CD14-positive monocyte (primary cell): Measurements from ENCODE around the gene SV2A. TPM values are rescaled to one million over a fixed set of nuclear protein-coding genes. Genes with fewer than 3 reads are reported as not detected.

Experiments
- DNase-seq, 3 donors: peaks; one replicate each; pipeline ENCODE4 v3.0.0-alpha.2; 2011 to 2022
- H2AFZ ChIP-seq: 2 replicates; pipeline ENCODE4 v1.6.0; 2012; ENCODE audit warnings: mild to moderate bottlenecking, low read depth, low read length, inconsistent platforms; ENCODE audit not compliant: insufficient read depth, poor library complexity, severe bottlenecking
- H3K27ac ChIP-seq, 2 donors: 1 replicate in 1 of 2; 2 replicates in 1 of 2; pipeline ENCODE4 v1.5.1; 2012 to 2013; ENCODE audit warnings: low read length in 2 of 2, control low read depth in 1 of 2, inconsistent platforms in 1 of 2, low read depth in 1 of 2, mild to moderate bottlenecking in 1 of 2
- H3K27me3 ChIP-seq, 2 donors: one replicate each; pipeline versions ENCODE4 v1.6.0 to v1.6.1; 2011 to 2013; ENCODE audit warnings: low read length in 2 of 2; ENCODE audit not compliant: control insufficient read depth in 2 of 2, insufficient read depth in 2 of 2
- H3K36me3 ChIP-seq, 2 donors: replicated peaks in 1 of 2; 1 replicate in 1 of 2; 2 replicates in 1 of 2; pipeline versions ENCODE4 v1.5.1 to v1.6.1; 2012 to 2013; ENCODE audit warnings: low read length in 2 of 2, control low read depth in 1 of 2, inconsistent platforms in 1 of 2, mild to moderate bottlenecking in 1 of 2; ENCODE audit not compliant: insufficient read depth in 2 of 2, control insufficient read depth in 1 of 2
- H3K4me1 ChIP-seq, 2 donors: 1 replicate in 1 of 2; 2 replicates in 1 of 2; pipeline versions ENCODE4 v1.5.1 to v1.6.1; 2012 to 2013; ENCODE audit warnings: low read length in 2 of 2, control low read depth in 1 of 2, inconsistent platforms in 1 of 2, mild to moderate bottlenecking in 1 of 2, moderate library complexity in 1 of 2; ENCODE audit not compliant: insufficient read depth in 2 of 2, control insufficient read depth in 1 of 2
- H3K4me2 ChIP-seq: replicated peaks from 2 replicates; pipeline ENCODE3; 2012; ENCODE audit warnings: low read length, moderate library complexity, mild to moderate bottlenecking; ENCODE audit not compliant: poor library complexity, severe bottlenecking; ENCODE audit errors: extremely low read depth
- H3K4me3 ChIP-seq, 3 experiments: fragments of 200-600 bp in 1 of 3; sonication (generic) in 1 of 3; replicated peaks in 1 of 3; 1 replicate in 2 of 3; 2 replicates in 1 of 3; pipeline ENCODE4 v1.5.1; 2011 to 2013; ENCODE audit warnings: low read length in 3 of 3, mild to moderate bottlenecking in 3 of 3, control low read depth in 2 of 3, low read depth in 2 of 3, inconsistent platforms in 1 of 3, moderate library complexity in 1 of 3
- H3K79me2 ChIP-seq: 2 replicates; pipeline ENCODE4 v1.6.0; 2012; ENCODE audit warnings: mild to moderate bottlenecking, control low read depth, inconsistent platforms, low read length, moderate library complexity; ENCODE audit not compliant: insufficient read depth
- H3K9ac ChIP-seq: 2 replicates; pipeline ENCODE4 v1.6.0; 2017; ENCODE audit warnings: low read length, mild to moderate bottlenecking; ENCODE audit not compliant: insufficient read depth, poor library complexity, severe bottlenecking
- H3K9me3 ChIP-seq, 2 donors: replicated peaks in 1 of 2; 1 replicate in 1 of 2; 2 replicates in 1 of 2; pipeline versions ENCODE4 v1.5.1 to v1.6.1; 2012 to 2013; ENCODE audit warnings: low read length in 2 of 2, control low read depth in 1 of 2; ENCODE audit not compliant: control insufficient read depth in 1 of 2, insufficient read depth in 1 of 2
- H4K20me1 ChIP-seq: 2 replicates; pipeline ENCODE4 v1.6.0; 2012; ENCODE audit warnings: mild to moderate bottlenecking, low read length, control low read depth, moderate library complexity; ENCODE audit not compliant: insufficient read depth
- H3K27ac Mint-ChIP-seq, 7 donors: one replicate each; pipeline ENCODE4 v1.8.0; 2020; ENCODE audit warnings: mild to moderate bottlenecking in 7 of 7, mixed read lengths in 7 of 7, moderate library complexity in 6 of 7, inconsistent platforms in 2 of 7
- H3K27me3 Mint-ChIP-seq, 3 donors: one replicate each; pipeline ENCODE4 v1.8.0; 2021 to 2022; ENCODE audit warnings: low read depth in 3 of 3, mild to moderate bottlenecking in 3 of 3, mixed read lengths in 3 of 3, moderate library complexity in 3 of 3, inconsistent platforms in 1 of 3
- H3K36me3 Mint-ChIP-seq, 2 donors: one replicate each; pipeline ENCODE4 v1.8.0; 2020; ENCODE audit warnings: mixed read lengths in 2 of 2, inconsistent platforms in 1 of 2, mild to moderate bottlenecking in 1 of 2
- H3K4me1 Mint-ChIP-seq: one replicate; pipeline ENCODE4 v1.8.0; 2020; ENCODE audit warnings: mild to moderate bottlenecking, mixed read lengths
- H3K4me3 Mint-ChIP-seq, 2 donors: one replicate each; pipeline ENCODE4 v1.8.0; 2020; ENCODE audit warnings: mild to moderate bottlenecking in 2 of 2, mixed read lengths in 2 of 2, moderate library complexity in 1 of 2
- H3K9me3 Mint-ChIP-seq, 7 donors: one replicate each; pipeline ENCODE4 v1.8.0; 2020 to 2022; ENCODE audit warnings: mixed read lengths in 7 of 7, mild to moderate bottlenecking in 6 of 7, moderate library complexity in 6 of 7, inconsistent platforms in 2 of 7
- CTCF ChIP-seq: fragments of 200-600 bp; IDR thresholded peaks from one replicate; pipeline ENCODE4 v1.8.0; 2022; ENCODE audit warnings: antibody characterized with exemption, mild to moderate bottlenecking
- whole genome bisulfite sequencing: methylation state at CpG from one replicate; pipeline ENCODE4 v1.1.5; 2013; ENCODE audit warnings: missing lambda C conversion rate; ENCODE audit not compliant: insufficient coverage; 5-methylcytosine and 5-hydroxymethylcytosine counted together
- intact Hi-C, 2 donors: fragments of 100-400 bp; cut with micrococcal nuclease; formaldehyde crosslinking; loops; one replicate each; pipeline versions ENCODE4 v1.15.0 to v1.15.1; 2023
- polyA plus RNA-seq, 3 donors: library from polyadenylated mRNA; depleted of rRNA in 1 of 3; unstranded in 2 of 3; stranded (reverse) in 1 of 3; fragments of 300-500 nt in 2 of 3; fragments of >200 nt in 1 of 3; fragmentation: Illumina TruSeq in 2 of 3; gene quantifications; 1 replicate in 2 of 3; 2 replicates in 1 of 3; pipeline ENCODE4 v1.2.3, GENCODE V29; 2012 to 2021

The SV2A gene
- polyA plus RNA-seq, 3 donors: 0.07 to 0.17 (median 0.14) TPM

- no peak for TF ChIP-seq CTCF
- H3K27me3 ChIP-seq: no peaks in the 10 kb centered on the region
- no CpG with 5 or more reads among the region's 1 CpG for WGBS
- peaks cover 63% of the 10 kb centered on the region for H3K79me2 ChIP-seq
- peak overlapping the region; percentile 95 for H3K27ac ChIP-seq
- peak overlapping the region; percentile 78 for H2AFZ ChIP-seq
- no peaks in the 10 kb centered on the region for H3K9me3 Mint-ChIP-seq
- peak overlapping the region; percentile 93 to 95 for H3K4me3 Mint-ChIP-seq
- peak overlapping the region; percentile 95 for H3K4me2 ChIP-seq
- peak overlapping the region; percentile 92 to 100 (median 98) for H3K27ac Mint-ChIP-seq
- DNase-seq: no peak
- peaks cover 0 to 6% (median 0%) of the 10 kb centered on the region in 3 donors for H3K27me3 Mint-ChIP-seq
- H3K9ac ChIP-seq: peak overlapping the region; percentile 77
- H3K36me3 Mint-ChIP-seq: peaks cover 35 to 43% of the 10 kb centered on the region in 2 donors
- H3K4me1 Mint-ChIP-seq: peaks cover 65% of the 10 kb centered on the region
- H3K4me1 ChIP-seq: peaks cover 56 to 70% of the 10 kb centered on the region in 2 donors
- H3K4me3 ChIP-seq: peak overlapping the region; percentile 76 to 90 (median 85)
- H4K20me1 ChIP-seq: peaks cover 38% of the 10 kb centered on the region
- no peaks in the 10 kb centered on the region for H3K9me3 ChIP-seq
- peaks cover 34 to 35% of the 10 kb centered on the region in 2 donors for H3K36me3 ChIP-seq
- intact Hi-C loops: loop anchor here in 1 of 2 donors (2.0 kb wide), 1 partner anchor 42 kb away; a partner anchor contains a TSS
These were observed 10.7 kb upstream of the SV2A start for GRCh38 chr1:149928401-149928724.

GRCh38 chr1:149927563-149928400 lies 10.1 kb upstream of the SV2A start, which contains the start of gene SF3B4:
Gene SF3B4 (minus strand): TSS chr1:149927803. CDS start chr1:149927759, 44 bp downstream.
- Histone ChIP-seq H3K27ac (peak within 1 kb of the TSS; percentile 95), H2AFZ (peak within 1 kb of the TSS; percentile 78), H3K9me3 (no peaks in the 10 kb centered on the region), H3K79me2 (peaks cover 63% of the 10 kb centered on the region), H3K36me3 (peaks cover 40 to 41% of the 10 kb centered on the region in 2 donors), H3K4me3 (peak within 1 kb of the TSS; percentile 76 to 90 (median 85)), H4K20me1 (peaks cover 38% of the 10 kb centered on the region), H3K4me2 (peak within 1 kb of the TSS; percentile 95), H3K4me1 (peaks cover 56 to 70% of the 10 kb centered on the region in 2 donors), H3K27me3 (no peaks in the 10 kb centered on the region), H3K9ac (peak within 1 kb of the TSS; percentile 77)
- peak within 1 kb of the TSS; percentile 92 to 100 (median 98) for H3K27ac Mint-ChIP-seq
- H3K36me3 Mint-ChIP-seq: peaks cover 40 to 46% of the 10 kb centered on the region in 2 donors
- no peak for TF ChIP-seq CTCF
- H3K4me1 Mint-ChIP-seq: peaks cover 62% of the 10 kb centered on the region
- H3K4me3 Mint-ChIP-seq: peak within 1 kb of the TSS; percentile 93 to 95
- intact Hi-C loops: loop anchor here in 1 of 2 donors (2.0 kb wide), 1 partner anchor 41 kb away; a partner anchor contains a TSS
- peak; percentile 92 to 95 (median 93) for DNase-seq
- H3K27me3 Mint-ChIP-seq: peaks cover 0 to 3% (median 0%) of the 10 kb centered on the region in 3 donors
- H3K9me3 Mint-ChIP-seq: no peaks in the 10 kb centered on the region
- under 1% methylated on average over 42 of the region's 47 CpGs for WGBS
